ENCODE measurements around the gene STOX1. TPM values are rescaled to one million over a fixed set of nuclear protein-coding genes. Genes with fewer than 3 reads are reported as not detected.
A peak's percentile ranks its signal among the peaks of the same experiment; 100 is the strongest.

Gene STOX1
- total RNA-seq, 1 experiment from 2014 or later: 1.4 TPM

- intact Hi-C loops (cut with micrococcal nuclease): no loop called here
- ChIA-PET CTCF (no interaction called here), POLR2A (ENCODE audit: unreplicated experiment) (no interaction called here)
- ATAC-seq: no peak
- H4K20me1 ChIP-seq (ENCODE audit: low read length): no peaks in the 10 kb centered on the region
- TSS peak; percentile 54 for BruUV-seq (replicated peaks)
- no peak overlapping the region for H2AFZ ChIP-seq (ENCODE audit: low read length)
- no peaks in the 10 kb centered on the region for H3K27me3 ChIP-seq (ENCODE audit: low read length)
- no peaks in the 10 kb centered on the region for H3K9me3 ChIP-seq (ENCODE audit: low read length)
- H3K79me2 ChIP-seq (ENCODE audit: low read length): no peaks in the 10 kb centered on the region
- no peak overlapping the region for H3K9ac ChIP-seq (ENCODE audit: low read length)
- no peaks in the 10 kb centered on the region for H3K36me3 ChIP-seq (ENCODE audit: low read depth, low read length)
- H3F3A ChIP-seq (ENCODE audit: low read length, unreplicated experiment): no peaks in the 10 kb centered on the region
- DNase-seq: no peak
- H3K27ac ChIP-seq (ENCODE audit: low read length): no peak overlapping the region
- peaks cover 5% of the 10 kb centered on the region; the same call in 1 of the 2 replicates for H3K4me1 ChIP-seq (ENCODE audit: insufficient read depth, low read length)
- H3K4me2 ChIP-seq (ENCODE audit: low read length): peak overlapping the region; percentile 77; the same call in 1 of the 2 replicates
- H3K4me3 ChIP-seq (ENCODE audit: low read length): no peak overlapping the region
- H3K9me2 ChIP-seq (replicated peaks; ENCODE audit: low read length): no peaks in the 10 kb centered on the region
- TF ChIP-seq EZH2phosphoT487 (IDR thresholded peaks at IDR 0.05; ENCODE audit: borderline replicate concordance, low read length): no peak
- TF ChIP-seq CTCF (conservative IDR thresholded peaks at IDR 0.05; ENCODE audit: low read depth, low read length): no peak
- TF ChIP-seq EZH2 (IDR thresholded peaks at IDR 0.05; ENCODE audit: low read length, unreplicated experiment): no peak
Observed at GRCh38 chr10:68828833-68829232, 1.5 kb downstream of the STOX1 start.

DNA sequence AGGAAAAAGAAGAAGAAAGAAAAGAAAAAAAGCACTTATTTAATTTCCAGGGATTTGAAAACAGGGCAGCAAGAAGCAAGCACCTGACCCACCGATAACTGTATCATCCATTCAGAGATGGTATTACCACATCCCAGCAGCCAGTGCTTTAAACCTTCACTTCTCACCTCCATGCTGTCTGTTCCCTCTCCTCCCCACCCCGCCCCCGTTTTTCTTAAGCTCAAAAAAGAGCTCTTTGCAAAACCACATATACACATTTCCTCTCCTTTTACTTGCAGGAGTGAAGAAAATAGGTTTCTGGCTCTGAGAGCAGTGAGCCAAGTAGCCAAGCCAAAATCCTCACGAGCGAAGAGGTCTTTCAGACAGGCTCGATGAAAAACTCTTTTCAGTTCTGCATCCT, 2.2 kb downstream of the STOX1 start:
- Histone ChIP-seq H4K20me1 (ENCODE audit: low read length) (no peaks in the 10 kb centered on the region), H3K4me2 (ENCODE audit: low read length) (no peak overlapping the region), H3K36me3 (ENCODE audit: low read depth, low read length) (no peaks in the 10 kb centered on the region), H3K9ac (ENCODE audit: low read length) (no peak overlapping the region), H2AFZ (ENCODE audit: low read length) (no peak overlapping the region), H3K27me3 (ENCODE audit: low read length) (no peaks in the 10 kb centered on the region), H3K27ac (ENCODE audit: low read length) (no peak overlapping the region), H3F3A (ENCODE audit: low read length, unreplicated experiment) (no peaks in the 10 kb centered on the region), H3K9me2 (replicated peaks; ENCODE audit: low read length) (no peaks in the 10 kb centered on the region), H3K4me1 (ENCODE audit: insufficient read depth, low read length) (peaks cover 5% of the 10 kb centered on the region; the same call in 1 of the 2 replicates), H3K9me3 (ENCODE audit: low read length) (no peaks in the 10 kb centered on the region), H3K79me2 (ENCODE audit: low read length) (no peaks in the 10 kb centered on the region), H3K4me3 (ENCODE audit: low read length) (no peak overlapping the region)
- TF ChIP-seq EZH2phosphoT487 (IDR thresholded peaks at IDR 0.05; ENCODE audit: borderline replicate concordance, low read length) (no peak), EZH2 (IDR thresholded peaks at IDR 0.05; ENCODE audit: low read length, unreplicated experiment) (no peak), CTCF (conservative IDR thresholded peaks at IDR 0.05; ENCODE audit: low read depth, low read length) (no peak)
- ChIA-PET POLR2A (ENCODE audit: unreplicated experiment) (no interaction called here), CTCF (no interaction called here)
- no TSS peak for BruUV-seq (replicated peaks)
- ATAC-seq (no peak), DNase-seq (no peak)
- intact Hi-C loops (cut with micrococcal nuclease): no loop called here

DNA sequence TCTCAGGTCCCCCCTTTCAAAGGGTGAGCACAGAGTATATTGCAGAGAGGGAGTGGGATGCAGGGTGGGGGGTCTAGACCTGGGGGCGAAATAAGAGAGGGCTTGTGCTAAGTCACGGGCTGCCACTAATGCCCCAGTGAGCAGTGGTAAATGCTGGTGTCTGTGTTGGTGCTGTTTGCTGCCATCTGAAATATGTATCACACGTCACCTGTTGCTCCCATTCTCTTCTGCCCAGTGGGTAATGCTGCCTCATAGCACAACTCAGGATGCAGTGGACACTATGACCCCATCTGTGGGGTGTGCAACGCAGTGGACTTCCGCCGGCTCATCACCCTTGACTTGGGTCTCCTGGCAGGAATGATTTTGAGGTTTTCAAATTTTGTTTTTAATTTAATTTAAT, 2.6 kb downstream of the STOX1 start:
- CTCF ChIA-PET: no interaction called here
- Histone ChIP-seq H3F3A (ENCODE audit: low read length, unreplicated experiment) (no peaks in the 10 kb centered on the region), H3K9ac (ENCODE audit: low read length) (no peak overlapping the region), H3K27ac (ENCODE audit: low read length) (no peak overlapping the region), H3K9me3 (ENCODE audit: low read length) (no peaks in the 10 kb centered on the region), H3K79me2 (ENCODE audit: low read length) (no peaks in the 10 kb centered on the region), H4K20me1 (ENCODE audit: low read length) (no peaks in the 10 kb centered on the region), H3K4me3 (ENCODE audit: low read length) (no peak overlapping the region), H3K4me1 (ENCODE audit: insufficient read depth, low read length) (peaks cover 5% of the 10 kb centered on the region; the same call in 1 of the 2 replicates), H2AFZ (ENCODE audit: low read length) (no peak overlapping the region), H3K36me3 (ENCODE audit: low read depth, low read length) (no peaks in the 10 kb centered on the region), H3K4me2 (ENCODE audit: low read length) (no peak overlapping the region), H3K9me2 (replicated peaks; ENCODE audit: low read length) (no peaks in the 10 kb centered on the region), H3K27me3 (ENCODE audit: low read length) (no peaks in the 10 kb centered on the region)
- DNase-seq (no peak), ATAC-seq (no peak)
- no peak for TF ChIP-seq CTCF (conservative IDR thresholded peaks at IDR 0.05; ENCODE audit: low read depth, low read length)
- no peak for TF ChIP-seq EZH2 (IDR thresholded peaks at IDR 0.05; ENCODE audit: low read length, unreplicated experiment)
- no peak for TF ChIP-seq EZH2phosphoT487 (IDR thresholded peaks at IDR 0.05; ENCODE audit: borderline replicate concordance, low read length)
- intact Hi-C loops (cut with micrococcal nuclease): no loop called here
- BruUV-seq (replicated peaks): no TSS peak
- POLR2A ChIA-PET (ENCODE audit: unreplicated experiment): no interaction called here

Data from PC-3 (cell line).